ENCODE measurements around the gene PFN3.
"Not testable (repeated sequence)": the region's sequence is repeated elsewhere in the genome, so short reads cannot be mapped to it uniquely, and the experiment has no call there.

Gene PFN3

DNA sequence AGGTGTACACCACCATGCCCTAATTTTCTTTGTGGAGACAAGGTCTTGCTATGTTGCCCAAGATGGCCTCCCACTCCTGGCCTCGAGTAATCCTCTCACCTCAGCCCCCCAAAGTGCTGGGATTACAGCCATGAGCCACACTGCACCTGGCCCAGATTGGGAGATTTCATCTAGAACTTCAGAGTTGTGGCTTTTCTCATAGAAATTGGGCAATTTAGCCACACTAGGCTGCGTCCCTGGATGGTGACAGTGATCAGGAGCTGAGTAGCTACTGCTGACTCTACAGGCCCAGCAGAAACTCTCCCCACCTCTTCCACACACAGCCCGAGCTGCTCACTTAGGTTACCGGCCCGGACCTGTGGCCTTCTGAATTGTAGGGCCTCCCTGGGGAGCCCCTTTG, 7.7 kb downstream of the PFN3 start:
- DNase-seq, result no peak

DNA sequence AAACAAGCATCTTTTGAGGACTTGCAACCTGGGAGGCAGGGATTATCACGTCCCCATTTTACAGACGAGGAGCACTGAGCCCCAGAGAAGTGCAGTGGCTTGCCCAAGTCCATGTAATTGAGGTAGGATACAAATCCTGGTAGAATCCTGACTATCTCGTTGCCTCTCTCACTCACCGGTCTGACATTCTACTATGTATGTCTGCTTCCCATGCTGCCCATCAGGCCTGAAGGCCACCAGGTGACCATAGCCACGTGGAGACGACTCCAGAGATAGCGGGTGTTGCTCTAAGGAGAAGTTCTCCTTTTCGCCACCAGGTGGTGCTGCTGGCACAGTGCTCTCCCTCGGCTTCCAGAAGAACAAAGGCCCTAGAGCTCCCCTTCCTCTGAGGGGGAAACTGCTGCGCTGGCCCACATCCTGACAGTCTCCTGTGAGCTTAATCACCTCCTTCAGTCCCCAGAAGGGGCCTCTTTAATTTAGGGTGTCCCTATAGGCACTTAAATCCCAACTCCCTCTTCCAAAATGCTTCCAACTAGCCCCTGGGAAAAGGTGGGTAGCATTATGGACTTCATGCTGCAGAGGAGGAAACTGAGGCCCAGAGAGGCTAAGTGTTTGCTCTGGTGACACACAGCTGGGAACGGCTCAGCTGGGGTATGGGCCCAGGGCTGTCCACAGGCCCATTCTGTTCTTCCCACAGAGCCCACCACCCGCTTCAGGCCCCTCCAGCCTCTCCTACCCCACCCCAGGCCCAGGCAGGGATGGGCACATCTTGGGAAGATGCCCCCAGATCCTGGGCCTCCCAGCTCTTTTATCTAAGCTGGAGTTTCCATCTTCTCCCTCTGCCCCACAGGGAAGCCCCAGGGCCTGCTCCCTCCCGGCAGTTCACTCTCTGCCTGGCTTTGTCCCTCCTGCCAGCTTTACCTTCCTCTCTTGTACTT, 9.8 kb downstream of the PFN3 start:
- peak; percentile 65 to 93 for DNase-seq

DNA sequence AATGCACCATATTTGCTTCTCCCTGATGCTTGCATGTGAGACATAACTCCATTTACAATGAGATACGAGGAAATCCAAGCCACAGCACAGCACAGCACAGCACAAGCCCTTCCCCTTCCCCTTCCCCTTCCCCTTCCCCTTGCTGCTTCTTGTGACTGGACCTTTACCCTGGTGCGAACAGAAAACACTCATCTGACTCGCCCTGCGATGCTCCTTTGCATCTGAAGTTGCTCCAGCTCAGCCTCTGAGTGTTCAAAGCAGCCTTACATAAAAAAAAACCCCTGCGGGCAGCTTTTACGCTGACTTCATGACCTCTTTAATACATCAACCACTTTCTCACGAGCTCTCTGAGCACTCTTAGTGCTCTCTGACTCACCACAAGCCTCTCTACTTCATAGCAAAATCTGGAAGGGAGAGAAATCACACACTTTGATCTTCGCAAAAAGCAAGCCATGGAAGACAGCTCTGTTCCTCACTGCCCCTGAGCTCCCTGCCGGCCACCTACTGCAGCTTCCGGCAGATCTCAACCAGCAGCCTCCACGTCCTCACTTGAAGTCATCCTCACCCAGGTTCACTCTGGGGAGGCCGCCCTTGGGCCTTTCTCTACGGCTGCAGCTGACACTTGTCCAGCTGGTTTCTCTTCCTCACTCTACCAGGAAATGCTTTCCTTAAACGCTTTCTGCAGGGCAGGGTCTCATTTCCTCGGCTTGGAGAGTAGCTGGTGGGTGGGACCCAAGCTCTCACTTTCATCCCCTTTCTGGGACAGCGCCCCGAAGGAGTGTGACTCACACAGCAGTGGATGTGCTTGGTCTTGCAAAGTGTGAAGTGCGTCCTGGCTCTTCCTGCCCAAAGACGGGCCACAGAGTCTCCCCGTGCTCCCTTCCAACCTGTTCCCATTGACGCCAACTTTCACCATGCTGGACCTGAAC, 11.0 kb downstream of the PFN3 start:
- peak; percentile 56 to 65 for DNase-seq

DNA sequence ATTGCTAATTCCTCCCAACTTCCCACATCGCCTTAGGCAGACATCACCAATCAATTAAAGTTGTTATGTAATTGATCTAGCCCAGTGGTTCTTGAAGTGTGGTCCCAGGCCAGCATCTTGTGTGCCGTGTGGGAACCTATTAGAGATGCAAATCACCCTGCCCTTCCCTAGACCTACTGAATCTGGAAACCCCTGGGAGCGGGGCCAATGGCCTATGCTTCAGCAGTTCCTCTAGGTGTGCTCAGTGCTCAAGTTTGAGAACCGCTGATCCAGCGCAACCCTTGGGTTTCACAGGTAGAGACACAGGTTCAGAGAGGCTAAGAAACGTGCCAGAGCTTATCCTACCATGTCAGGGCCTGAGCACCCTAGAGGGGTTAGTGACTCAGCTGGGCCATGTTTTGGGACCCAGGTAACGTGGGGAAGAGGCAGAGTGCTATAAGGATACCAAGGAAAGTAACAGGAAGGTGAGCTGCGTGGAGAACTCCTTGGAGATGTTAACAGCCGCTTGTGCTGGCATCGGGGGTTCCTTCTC, 11.9 kb downstream of the PFN3 start:
- DNase-seq, result no peak

DNA sequence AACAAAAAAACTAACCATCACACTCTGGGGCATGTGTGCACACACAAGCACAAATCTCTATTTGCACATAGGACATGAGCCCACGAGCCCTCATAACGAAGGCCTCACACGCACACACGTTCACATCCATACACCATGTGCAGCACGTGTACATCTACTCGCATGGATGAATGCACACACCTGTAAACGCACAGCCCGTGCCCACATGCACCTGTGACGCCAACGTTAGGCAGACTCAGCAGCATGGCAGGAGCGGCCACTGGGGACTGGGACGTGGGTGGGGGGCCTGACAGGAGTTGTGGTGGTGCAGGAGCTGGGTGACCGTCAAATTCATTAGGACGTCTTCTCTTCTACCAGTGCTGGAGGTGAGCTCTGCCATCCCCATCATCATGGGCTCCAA, 13.1 kb downstream of the PFN3 start:
- no peak for DNase-seq

DNA sequence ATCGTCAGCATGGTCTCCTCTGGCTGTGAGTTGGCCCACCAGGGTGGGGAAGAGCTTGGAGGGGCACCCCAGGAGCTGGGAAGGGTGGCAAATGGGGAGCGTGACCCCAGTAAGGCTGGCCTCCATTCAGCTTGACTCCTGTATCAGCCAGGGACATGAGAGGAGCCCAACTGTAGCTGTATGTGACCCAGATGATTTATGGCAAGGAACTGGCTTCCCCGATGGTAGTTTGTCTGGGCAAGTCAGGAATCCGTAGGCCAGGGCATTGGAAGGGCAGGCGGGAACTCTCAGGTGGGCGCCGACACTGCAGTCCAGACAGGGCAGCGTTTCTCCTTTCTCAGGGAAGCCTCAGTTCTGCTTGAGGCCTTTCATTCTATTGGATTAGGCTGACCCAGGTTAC, 13.9 kb downstream of the PFN3 start:
- DNase-seq, result no peak

DNA sequence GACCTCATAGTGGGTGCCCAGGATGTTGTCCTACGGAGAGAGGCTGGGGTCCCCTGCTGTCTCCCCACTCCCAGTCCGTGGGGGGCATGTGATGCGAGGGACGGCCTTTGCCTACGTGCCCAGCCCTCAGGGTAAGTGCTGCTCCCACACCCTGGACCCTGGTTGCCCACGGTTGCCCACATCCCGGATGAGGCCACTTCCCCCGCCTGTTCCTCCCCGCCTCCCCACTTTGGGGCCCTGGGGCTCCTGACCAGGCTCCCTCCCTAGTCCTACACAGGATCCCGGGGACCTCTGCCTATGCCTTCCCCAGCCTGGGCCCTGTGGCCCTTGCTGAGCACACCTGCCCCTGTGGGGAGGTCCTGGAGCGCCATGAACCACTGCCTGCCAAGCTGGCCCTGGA, 14.7 kb downstream of the PFN3 start:
- no peak for DNase-seq

DNA sequence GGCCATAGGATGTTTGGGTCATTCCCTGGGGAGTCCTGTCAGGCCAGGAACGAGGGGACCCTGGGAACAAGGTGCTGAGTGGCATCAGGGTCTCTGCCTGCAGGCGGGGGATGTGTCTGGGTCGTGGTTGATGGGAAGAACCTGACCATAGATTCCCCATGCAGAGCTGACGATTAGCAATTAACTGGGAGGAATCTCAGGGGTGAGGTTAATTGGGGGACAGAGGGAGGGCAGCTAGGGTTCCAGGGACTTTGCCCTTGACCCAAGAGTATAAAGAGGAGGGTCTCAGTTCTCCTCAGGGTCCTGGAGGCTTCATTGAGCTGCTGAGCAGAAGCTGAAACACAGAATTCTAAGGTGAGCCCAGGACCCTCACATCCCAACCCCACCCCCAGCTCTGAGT, 16.3 kb downstream of the PFN3 start, which contains the start of gene SLC34A1:
SLC34A1 (plus strand) TSS at position 301 of the 400 bp plus-strand sequence. CDS start 1,308 bp downstream, outside the sequence.
- no peak for DNase-seq

DNA sequence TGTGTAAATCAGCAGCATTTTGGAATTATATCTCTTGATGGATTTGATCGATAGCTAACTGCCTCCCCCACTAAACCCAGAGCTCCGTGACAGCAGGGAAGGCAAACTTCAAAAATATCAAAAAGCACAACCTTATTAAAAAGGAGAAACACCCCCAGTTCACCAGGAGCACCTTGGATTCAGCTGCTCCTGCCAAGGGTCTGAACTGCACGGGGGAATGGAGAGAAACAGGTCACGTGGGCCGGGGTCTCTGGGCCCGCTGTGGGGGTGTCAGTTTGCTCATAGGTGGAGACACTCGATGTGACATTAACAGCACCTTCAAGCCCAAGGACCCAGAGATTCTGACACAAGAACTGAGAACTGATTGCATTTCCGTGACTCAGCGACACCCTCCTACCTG, 17.3 kb downstream of the PFN3 start:
- no peak for DNase-seq

DNA sequence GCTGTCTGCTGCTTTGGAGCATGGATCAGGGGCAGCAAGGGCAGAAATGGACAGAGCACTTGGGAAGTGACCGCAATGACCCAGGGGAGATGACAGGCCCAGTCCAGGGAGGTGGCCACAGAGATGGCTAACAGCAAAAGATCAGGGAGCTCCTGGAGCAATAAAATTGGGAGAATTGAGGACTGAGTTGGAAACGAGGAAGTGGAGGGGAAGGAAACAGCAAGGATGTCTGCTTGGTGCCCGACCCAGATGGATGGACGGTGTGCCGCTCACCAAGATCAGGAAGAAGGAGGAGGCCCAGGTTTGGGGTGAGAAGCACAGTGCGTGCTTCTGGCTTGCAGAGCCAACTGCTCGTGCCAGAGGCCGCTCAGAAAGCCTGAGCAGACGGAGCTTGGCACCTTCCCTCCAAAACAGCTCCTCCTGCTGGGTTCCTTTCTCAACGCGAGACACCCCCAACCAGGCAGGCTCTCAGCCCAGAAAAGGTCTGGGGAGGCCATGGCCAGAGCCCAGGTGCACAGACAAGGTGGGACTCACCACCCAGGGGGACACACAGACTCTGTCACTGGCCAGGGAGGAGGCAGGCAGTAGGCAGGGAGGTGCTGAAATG, 17.9 kb downstream of the PFN3 start:
- no peak for DNase-seq

DNA sequence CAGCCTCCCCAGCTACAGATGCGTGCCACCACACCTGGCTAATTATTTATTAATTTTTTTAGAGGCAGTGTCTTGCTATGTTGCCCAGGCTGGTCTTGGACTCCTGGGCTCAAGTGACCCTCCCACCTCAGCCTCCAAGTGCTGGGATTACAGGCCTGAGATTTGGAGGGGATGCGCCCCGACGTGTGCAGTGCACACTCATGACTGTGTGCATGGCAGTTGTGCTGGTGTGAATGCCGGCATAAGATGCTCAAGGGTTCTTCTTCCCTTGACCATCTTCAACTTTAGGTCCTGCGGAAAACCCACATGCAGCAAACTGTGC, 19.7 kb downstream of the PFN3 start:
- no peak for DNase-seq

DNA sequence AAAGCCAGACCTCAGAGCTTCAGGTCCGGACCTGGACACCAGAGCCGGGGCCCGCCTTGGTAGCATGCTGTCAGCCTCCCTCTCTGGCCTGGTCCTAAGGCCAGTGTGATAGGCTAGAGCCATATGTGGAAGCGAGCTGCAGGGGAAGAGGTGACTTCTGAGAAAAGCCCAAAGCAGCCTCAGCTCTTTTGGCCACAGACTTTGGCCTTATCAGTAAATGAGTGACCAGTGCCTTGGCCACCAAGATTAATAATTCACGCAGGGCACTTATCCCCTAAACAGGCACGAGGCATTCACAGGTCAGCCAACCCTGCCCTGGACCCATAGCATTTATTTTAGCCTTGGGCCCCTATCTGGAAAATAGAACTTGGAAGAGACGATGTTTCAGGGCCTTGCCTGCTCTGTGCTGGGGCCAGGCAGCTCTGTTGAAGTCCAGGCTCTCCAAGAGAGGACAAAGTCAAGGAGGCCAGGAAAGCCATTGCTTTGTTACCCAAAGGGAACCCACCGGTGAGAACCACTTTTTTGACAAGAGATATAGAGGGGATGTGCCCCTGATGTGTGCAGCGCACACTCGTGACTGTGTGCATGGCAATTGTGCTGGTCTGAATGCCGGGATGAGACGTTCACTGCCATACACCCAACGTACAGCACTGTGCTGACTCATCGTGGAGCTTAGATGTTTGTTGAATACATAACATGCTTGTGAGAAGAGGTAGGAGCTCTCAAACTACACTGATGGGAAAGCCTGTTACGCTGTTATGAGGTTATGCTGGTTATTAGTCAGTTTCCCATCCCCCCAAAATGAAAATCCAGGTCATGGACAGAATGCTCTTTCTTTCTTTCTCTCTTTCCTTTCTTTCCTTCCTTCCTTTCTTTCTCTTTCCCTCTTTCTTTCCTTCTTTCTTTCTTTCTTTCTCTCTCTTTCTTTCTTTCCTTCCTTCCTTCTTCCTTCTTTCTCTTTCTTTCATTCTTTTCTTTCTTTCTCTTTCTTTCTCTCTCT, 21.3 kb downstream of the PFN3 start:
- DNase-seq, result no peak

DNA sequence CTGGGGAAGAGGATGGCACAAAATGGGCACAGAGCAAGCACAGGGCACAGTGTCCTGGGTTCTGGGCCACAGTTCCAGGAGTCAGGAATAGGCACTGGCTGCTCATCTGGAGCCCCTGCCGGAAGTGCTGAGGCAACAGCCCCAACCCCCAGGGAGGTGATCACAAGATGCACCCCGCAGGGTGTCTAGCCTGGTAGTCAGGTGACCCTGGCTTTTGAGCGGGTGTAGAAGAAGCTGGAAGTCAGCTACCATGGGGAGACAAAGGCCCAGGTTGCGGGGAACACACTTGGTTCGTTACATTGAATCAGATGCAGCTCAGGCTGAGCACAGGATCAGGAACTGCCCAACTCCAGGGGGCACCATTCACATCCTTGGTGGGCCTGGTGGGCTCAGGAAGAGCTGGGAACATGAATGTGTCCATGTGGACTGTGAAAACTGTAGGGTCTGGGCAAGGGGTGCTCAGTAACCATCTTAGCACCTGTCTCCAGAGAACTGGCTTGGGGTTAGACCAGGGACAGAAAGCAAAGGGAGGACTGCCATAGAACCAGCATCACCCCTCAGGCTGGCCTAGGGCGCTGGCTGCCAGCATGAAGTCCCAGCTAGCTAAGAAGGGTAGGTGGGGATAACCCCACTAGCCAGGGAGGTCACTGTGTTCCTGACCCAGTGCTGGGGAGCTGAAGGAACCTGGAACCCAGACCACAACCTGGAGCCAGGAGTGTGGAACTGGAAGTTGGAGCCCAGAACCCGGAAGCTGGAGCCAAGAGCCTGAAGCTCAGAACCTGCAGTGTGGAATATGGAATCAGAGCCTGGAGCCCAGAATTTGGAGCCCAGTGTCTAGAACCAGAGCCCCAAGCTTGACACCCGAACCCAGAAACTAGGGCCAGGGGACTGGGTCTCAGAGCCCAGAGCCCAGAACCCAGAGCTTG, 22.3 kb downstream of the PFN3 start:
- no peak for DNase-seq

DNA sequence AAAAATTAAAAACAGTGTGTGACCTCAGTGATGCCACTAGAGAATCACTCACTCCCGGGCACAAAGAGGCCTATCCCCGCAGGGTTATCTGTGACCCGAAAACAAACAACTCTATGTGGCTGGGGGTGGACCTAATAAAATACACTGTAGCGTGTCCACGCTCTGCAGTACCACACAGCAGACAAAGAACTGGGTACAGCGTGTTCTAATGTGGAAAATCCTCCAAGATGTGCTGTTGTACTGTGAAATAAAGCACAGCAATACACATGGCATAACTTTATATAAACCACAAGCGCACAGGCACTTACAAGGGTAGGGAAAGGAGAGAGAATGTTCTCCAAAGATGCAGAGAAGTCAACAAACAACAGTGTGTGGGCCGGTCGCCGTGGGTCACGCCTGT, 24.4 kb downstream of the PFN3 start:
- DNase-seq, result no peak

DNA sequence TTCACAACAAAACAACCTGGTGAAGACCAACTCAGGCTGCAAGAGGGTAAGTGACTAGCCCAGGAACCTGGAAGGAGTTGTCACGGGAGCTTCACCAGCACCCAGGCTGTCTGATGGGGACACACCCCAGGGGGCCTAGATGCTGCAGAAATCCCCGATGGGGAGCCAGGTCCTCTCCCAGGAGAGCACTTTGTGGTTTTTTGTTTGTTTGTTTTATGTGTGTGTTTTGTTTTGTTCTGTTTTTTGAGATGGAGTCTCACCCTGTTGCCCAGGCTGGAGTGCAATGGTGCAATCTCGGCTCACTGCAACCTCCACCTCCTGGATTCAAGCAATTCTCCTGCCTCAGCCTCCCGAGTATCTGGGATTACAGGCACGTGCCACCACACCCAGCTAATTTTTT, 24.9 kb downstream of the PFN3 start:
- not testable (repeated sequence) for DNase-seq

DNA sequence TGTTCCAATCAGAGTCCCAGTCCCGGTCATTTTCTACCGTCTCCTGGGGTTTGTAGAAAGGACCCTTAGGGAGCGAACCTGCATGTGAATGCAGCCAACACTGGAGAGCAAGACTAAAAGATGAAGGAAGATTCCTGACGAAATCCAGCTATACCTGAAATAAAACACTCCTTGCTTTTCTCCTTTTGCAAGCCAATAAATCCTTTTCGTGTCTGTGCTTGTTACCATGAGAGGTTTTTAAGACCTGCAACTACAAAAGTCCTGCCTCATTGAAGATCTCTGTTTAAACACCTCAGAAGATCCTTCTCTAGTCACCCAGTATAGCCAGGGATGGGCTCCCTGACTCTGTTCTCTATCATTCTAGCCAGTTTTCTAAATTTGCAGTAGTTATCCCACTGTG, 26.2 kb downstream of the PFN3 start:
- no peak for DNase-seq

DNA sequence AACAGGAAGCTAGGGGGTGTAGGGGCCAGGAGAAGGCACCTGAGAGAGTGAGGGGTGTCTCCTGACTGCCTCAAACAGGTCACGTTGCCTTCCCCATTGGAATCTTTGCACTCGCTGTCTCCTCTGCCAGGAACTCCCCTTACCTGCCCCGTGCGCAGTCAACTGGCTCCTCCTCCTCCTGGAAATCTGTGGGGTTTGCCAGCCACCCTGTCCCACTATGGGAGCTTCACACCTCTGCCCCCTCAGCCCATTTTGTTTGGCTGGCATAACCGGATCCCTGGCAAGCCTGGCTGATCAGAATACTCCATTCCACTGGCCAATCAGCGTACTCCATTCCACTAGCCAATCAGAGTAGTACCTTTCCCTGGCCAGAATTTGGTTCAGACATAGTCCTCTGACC, 26.7 kb downstream of the PFN3 start:
- DNase-seq, result no peak

DNA sequence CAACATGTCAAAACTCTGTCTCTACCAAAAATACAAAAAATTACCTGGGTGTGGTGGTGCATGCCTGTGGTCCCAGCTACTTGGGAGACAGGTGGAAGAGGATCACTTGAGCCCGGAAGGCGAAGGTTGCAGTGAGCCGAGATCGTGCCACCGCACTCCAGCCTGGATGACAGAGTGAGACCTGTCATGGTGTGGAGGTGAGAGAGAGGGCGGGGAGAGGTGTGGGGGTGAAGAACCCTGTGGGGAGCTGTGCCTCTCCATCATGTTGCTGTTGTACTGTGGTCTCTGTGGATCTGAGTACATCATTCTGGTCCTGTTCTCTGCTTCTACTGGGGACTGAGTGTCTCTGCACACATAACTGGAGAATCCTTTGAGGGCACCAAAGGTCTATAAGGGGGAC, 27.6 kb downstream of the PFN3 start:
- DNase-seq, result no peak

DNA sequence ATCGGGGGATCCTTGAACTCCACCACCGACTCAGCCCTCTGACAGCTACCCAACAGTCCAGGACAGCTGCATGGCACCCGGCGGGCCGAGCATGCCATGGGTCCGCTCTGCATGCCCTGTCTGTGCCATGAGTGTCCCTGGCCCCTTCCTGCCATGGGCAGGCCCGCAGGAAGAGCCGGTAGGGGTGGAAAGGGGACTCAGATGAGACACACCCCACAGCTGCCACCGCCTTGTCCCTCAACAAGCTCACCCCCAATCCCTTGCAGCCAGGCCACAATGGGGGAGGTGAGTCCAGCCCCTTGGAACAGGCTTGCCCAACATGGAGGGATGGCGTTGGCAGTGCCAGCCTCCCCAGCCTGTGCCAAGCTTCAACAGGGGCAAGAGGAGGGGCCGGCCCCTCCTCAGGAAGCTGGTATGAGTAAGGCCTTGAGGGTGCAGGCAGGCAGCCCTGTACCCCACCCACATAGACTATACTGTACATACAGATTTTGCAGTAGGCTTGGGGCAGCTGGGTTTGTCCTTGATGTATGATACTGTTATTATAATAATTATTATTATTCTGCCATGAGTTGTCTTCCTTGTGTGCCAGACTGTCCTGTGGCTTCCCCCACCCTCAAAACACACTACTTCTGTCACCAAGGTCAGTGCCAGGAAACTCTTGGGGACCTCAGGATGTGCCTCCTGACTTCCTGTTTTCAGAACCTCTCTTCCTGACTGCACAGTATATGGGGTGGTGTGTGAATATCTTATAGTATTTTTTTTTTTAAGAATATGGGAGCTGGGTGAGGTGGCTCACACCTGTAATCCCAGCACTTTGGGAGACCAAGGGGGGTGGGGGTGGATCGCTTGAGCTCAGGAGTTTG, 28.2 kb downstream of the PFN3 start:
- no peak for DNase-seq
